HEK293 (cell line): ENCODE measurements around the gene KCND2.

Experiments
- CTCF ChIA-PET: fragments of 350-600 bp; formaldehyde crosslinking; extraction: SDS; loops from one replicate; lab custom pipeline; 2021; ENCODE audit warnings: antibody characterized with exemption; lab: Yijun Ruan, JAX
- POLR2A ChIA-PET: fragments of 300-600 bp; formaldehyde crosslinking; extraction: SDS; loops from one replicate; lab custom pipeline; 2020; ENCODE audit warnings: antibody characterized with exemption, inconsistent platforms; lab: Yijun Ruan, JAX
- H3K27ac ChIP-seq: fragments of 200-500 bp; sonication (Bioruptor generic); 2 replicates; pipeline ENCODE4 v1.5.1; 2014; ENCODE audit warnings: low read depth, low read length, control low read depth, inconsistent platforms; ENCODE audit errors: extremely low read depth
- H3K36me3 ChIP-seq, 2 experiments: fragments of 200-500 bp in 1 of 2; sonication (Bioruptor generic) in 1 of 2; 1 replicate in 1 of 2; 2 replicates in 1 of 2; pipeline ENCODE4 v1.5.1; 2014 to 2017; ENCODE audit warnings: inconsistent platforms in 2 of 2, low read length in 2 of 2; ENCODE audit not compliant: control insufficient read depth in 2 of 2, insufficient read depth in 1 of 2
- H3K4me1 ChIP-seq: fragments of 200-500 bp; sonication (Bioruptor generic); 2 replicates; pipeline ENCODE4 v1.5.1; 2014; ENCODE audit warnings: mild to moderate bottlenecking, low read length, inconsistent platforms; ENCODE audit not compliant: control insufficient read depth, insufficient read depth
- H3K4me3 ChIP-seq: 2 replicates; pipeline ENCODE4 v1.5.1; 2011; ENCODE audit warnings: low read depth, mild to moderate bottlenecking, control low read depth, low read length, moderate library complexity
- H3K9me3 ChIP-seq: fragments of 200-500 bp; sonication (Bioruptor generic); 2 replicates; pipeline ENCODE4 v1.5.1; 2014; ENCODE audit warnings: low read depth, low read length, inconsistent platforms; ENCODE audit not compliant: control insufficient read depth, insufficient read depth
- INSM2 ChIP-seq: fragments of 450-650 bp; formaldehyde crosslinking; IDR thresholded peaks from 2 replicates; pipeline ENCODE4 v1.5.1; 2016; ENCODE audit warnings: missing biosample characterization, missing genetic modification characterization
- KLF9 ChIP-seq: fragments of 450-650 bp; formaldehyde crosslinking; IDR thresholded peaks from 2 replicates; pipeline ENCODE4 v1.5.1; 2016; ENCODE audit warnings: missing biosample characterization, missing genetic modification characterization, low read depth
- OVOL3 ChIP-seq: fragments of 450-650 bp; formaldehyde crosslinking; IDR thresholded peaks from 2 replicates; pipeline ENCODE4 v1.5.1; 2016; ENCODE audit warnings: missing biosample characterization, missing genetic modification characterization
- PATZ1 ChIP-seq: fragments of 450-650 bp; formaldehyde crosslinking; IDR thresholded peaks from 2 replicates; pipeline ENCODE4 v1.5.1; 2016; ENCODE audit warnings: missing biosample characterization, missing genetic modification characterization
- PRDM1 ChIP-seq: fragments of 450-650 bp; formaldehyde crosslinking; IDR thresholded peaks from 2 replicates; pipeline ENCODE4; 2016; ENCODE audit warnings: missing biosample characterization, missing genetic modification characterization
- ZBTB26 ChIP-seq: fragments of 450-650 bp; formaldehyde crosslinking; optimal IDR thresholded peaks from 2 replicates; pipeline ENCODE3; 2016; ENCODE audit warnings: missing biosample characterization, mild to moderate bottlenecking, missing genetic modification characterization
- ZBTB7A ChIP-seq: fragments of 450-650 bp; formaldehyde crosslinking; IDR thresholded peaks from 2 replicates; pipeline ENCODE4 v1.5.1; 2016; ENCODE audit warnings: low read depth, missing biosample characterization, missing genetic modification characterization
- ZFP37 ChIP-seq: fragments of 450-650 bp; formaldehyde crosslinking; IDR thresholded peaks from 2 replicates; pipeline ENCODE4 v1.5.1; 2016; ENCODE audit warnings: missing biosample characterization, missing genetic modification characterization
- ZNF112 ChIP-seq: fragments of 450-650 bp; formaldehyde crosslinking; IDR thresholded peaks from 2 replicates; pipeline ENCODE4 v1.5.0; 2017; ENCODE audit warnings: missing biosample characterization, missing genetic modification characterization
- ZNF24 ChIP-seq: fragments of 450-650 bp; formaldehyde crosslinking; IDR thresholded peaks from 2 replicates; pipeline ENCODE4 v1.5.1; 2016; ENCODE audit warnings: missing biosample characterization, missing genetic modification characterization
- ZNF350 ChIP-seq: fragments of 450-650 bp; formaldehyde crosslinking; IDR thresholded peaks from 2 replicates; pipeline ENCODE4 v1.5.0; 2017; ENCODE audit warnings: missing biosample characterization, mild to moderate bottlenecking, missing genetic modification characterization
- ZNF362 ChIP-seq: fragments of 450-650 bp; formaldehyde crosslinking; IDR thresholded peaks from 2 replicates; pipeline ENCODE4 v1.5.1; 2016; ENCODE audit warnings: missing biosample characterization, missing genetic modification characterization
- ZNF391 ChIP-seq: fragments of 450-650 bp; formaldehyde crosslinking; IDR thresholded peaks from 2 replicates; pipeline ENCODE4 v1.5.1; 2016; ENCODE audit warnings: low read depth, missing biosample characterization, missing genetic modification characterization, borderline replicate concordance
- ZNF416 ChIP-seq: fragments of 450-650 bp; formaldehyde crosslinking; IDR thresholded peaks from 2 replicates; pipeline ENCODE4 v1.5.1; 2016; ENCODE audit warnings: missing biosample characterization, missing genetic modification characterization
- ZNF513 ChIP-seq: fragments of 450-650 bp; IDR thresholded peaks from 2 replicates; pipeline ENCODE4 v1.5.1; 2018; ENCODE audit warnings: missing biosample characterization, missing genetic modification characterization
- ZNF544 ChIP-seq: fragments of 450-650 bp; formaldehyde crosslinking; IDR thresholded peaks from 2 replicates; pipeline ENCODE4 v1.5.0; 2017; ENCODE audit warnings: missing biosample characterization, missing genetic modification characterization
- ZNF558 ChIP-seq: fragments of 450-650 bp; formaldehyde crosslinking; IDR thresholded peaks from 2 replicates; pipeline ENCODE4 v1.5.1; 2016; ENCODE audit warnings: missing biosample characterization, missing genetic modification characterization
- ZNF596 ChIP-seq: fragments of 450-650 bp; IDR thresholded peaks from 2 replicates; pipeline ENCODE4 v1.5.0; 2018; ENCODE audit warnings: missing biosample characterization, mild to moderate bottlenecking, missing genetic modification characterization, moderate library complexity
- ZNF624 ChIP-seq: fragments of 450-650 bp; formaldehyde crosslinking; IDR thresholded peaks from 2 replicates; pipeline ENCODE4 v1.5.1; 2017; ENCODE audit warnings: missing biosample characterization, missing genetic modification characterization
- ZNF776 ChIP-seq: fragments of 450-650 bp; formaldehyde crosslinking; IDR thresholded peaks from 2 replicates; pipeline ENCODE4 v1.5.0; 2017; ENCODE audit warnings: missing biosample characterization, missing genetic modification characterization, borderline replicate concordance
- ZNF791 ChIP-seq: fragments of 450-650 bp; formaldehyde crosslinking; IDR thresholded peaks from 2 replicates; pipeline ENCODE4 v1.5.1; 2016; ENCODE audit warnings: missing biosample characterization, missing genetic modification characterization
- ZSCAN30 ChIP-seq: fragments of 450-650 bp; IDR thresholded peaks from 2 replicates; pipeline ENCODE4 v1.5.1; 2018; ENCODE audit warnings: missing biosample characterization, mild to moderate bottlenecking, missing genetic modification characterization, moderate library complexity
- ZSCAN4 ChIP-seq: fragments of 450-650 bp; formaldehyde crosslinking; IDR thresholded peaks from 2 replicates; pipeline ENCODE4 v1.5.1; 2017; ENCODE audit warnings: missing biosample characterization, missing genetic modification characterization

Gene KCND2

GRCh38 chr7:120327054-120327453 lies 54.1 kb downstream of the KCND2 start (continued):
- TF ChIP-seq INSM2 (tag by site-specific recombination) (no peak), ZNF513 (no peak)

GRCh38 chr7:120332433-120332832 lies 59.5 kb downstream of the KCND2 start:
- CTCF ChIA-PET: no interaction called here

GRCh38 chr7:120334475-120334874 lies 61.5 kb downstream of the KCND2 start:
- no peaks in the 10 kb centered on the region for H3K36me3 ChIP-seq
- ChIA-PET POLR2A (no interaction called here), CTCF (interaction anchor here (0.7 kb wide), 1 partner anchor 10 kb away, joined by 4 read pairs; no protein-coding TSS in a partner anchor)
- no peaks in the 10 kb centered on the region for H3K9me3 ChIP-seq
- no peaks in the 10 kb centered on the region for H3K4me1 ChIP-seq
- no peak overlapping the region for H3K27ac ChIP-seq
- no peak overlapping the region for H3K4me3 ChIP-seq
- TF ChIP-seq ZFP37 (tag by site-specific recombination) (no peak), ZNF112 (no peak), ZNF24 (tag by site-specific recombination) (no peak), INSM2 (tag by site-specific recombination) (no peak), ZNF416 (tag by site-specific recombination) (no peak), PRDM1 (tag by site-specific recombination) (no peak), ZNF362 (tag by site-specific recombination) (no peak), ZBTB26 (no peak), ZSCAN30 (tag by site-specific recombination) (no peak), ZNF558 (tag by site-specific recombination) (no peak), ZNF350 (tag by site-specific recombination) (no peak), ZNF596 (tag by site-specific recombination) (no peak)

More at GRCh38 chr7:120332433-120332832, 59.5 kb downstream of the KCND2 start:
- no peaks in the 10 kb centered on the region for H3K36me3 ChIP-seq
- no peaks in the 10 kb centered on the region for H3K4me1 ChIP-seq
- H3K9me3 ChIP-seq: no peaks in the 10 kb centered on the region
- H3K4me3 ChIP-seq: no peak overlapping the region
- H3K27ac ChIP-seq: no peak overlapping the region
- POLR2A ChIA-PET: no interaction called here
- TF ChIP-seq ZNF544 (tag by site-specific recombination) (no peak), ZNF391 (tag by site-specific recombination) (no peak), KLF9 (no peak), ZNF624 (tag by site-specific recombination) (no peak), PATZ1 (no peak), ZNF791 (tag by site-specific recombination) (no peak), ZNF596 (tag by site-specific recombination) (no peak), ZSCAN4 (tag by site-specific recombination) (no peak), ZNF776 (tag by site-specific recombination) (no peak), ZNF112 (no peak), ZBTB7A (tag by site-specific recombination) (no peak), OVOL3 (tag by site-specific recombination) (no peak)
